ENCODE results near the gene NELFA. TPM values are rescaled to one million over a fixed set of nuclear protein-coding genes. Genes with fewer than 3 reads are reported as not detected.

The NELFA gene
- total RNA-seq, 2 donors from 2014 or later = 40.8 to 42.7 TPM

- Mint-ChIP-seq H3K36me3 (ENCODE audit: low read depth) (peaks cover 64% of the 10 kb centered on the region), H3K9me3 (peaks cover under 1% of the 10 kb centered on the region), H3K4me1 (peaks cover 13% of the 10 kb centered on the region), H3K4me3 (no peak overlapping the region), H3K27ac (no peak overlapping the region), H3K27me3 (no peaks in the 10 kb centered on the region)
- no peak for ATAC-seq (replicated peaks)
Measured at GRCh38 chr4:1992468-1993168, 16.2 kb downstream of the NELFA start.

- H3K36me3 Mint-ChIP-seq (ENCODE audit: low read depth) = peaks cover 58% of the 10 kb centered on the region
- no peak overlapping the region for H3K27ac Mint-ChIP-seq
- no peak overlapping the region for H3K4me3 Mint-ChIP-seq
- peaks cover 8% of the 10 kb centered on the region for H3K4me1 Mint-ChIP-seq
- H3K27me3 Mint-ChIP-seq = no peaks in the 10 kb centered on the region
- ATAC-seq (replicated peaks) = no peak
- H3K9me3 Mint-ChIP-seq = no peaks in the 10 kb centered on the region
Measured at GRCh38 chr4:1991596-1992434, 17.0 kb downstream of the NELFA start.

GRCh38 chr4:1991087-1991486 is 17.7 kb downstream of the NELFA start:
- peaks cover 6% of the 10 kb centered on the region for H3K4me1 Mint-ChIP-seq
- no peak overlapping the region for H3K4me3 Mint-ChIP-seq
- peaks cover 54% of the 10 kb centered on the region for H3K36me3 Mint-ChIP-seq (ENCODE audit: low read depth)
- no peak for ATAC-seq (replicated peaks)
- no peak overlapping the region for H3K27ac Mint-ChIP-seq
- no peaks in the 10 kb centered on the region for H3K9me3 Mint-ChIP-seq
- H3K27me3 Mint-ChIP-seq = no peaks in the 10 kb centered on the region

GRCh38 chr4:1990676-1991075 is 18.1 kb downstream of the NELFA start:
- H3K27ac Mint-ChIP-seq = no peak overlapping the region
- no peak overlapping the region for H3K4me3 Mint-ChIP-seq
- no peaks in the 10 kb centered on the region for H3K9me3 Mint-ChIP-seq
- no peak for ATAC-seq (replicated peaks)
- H3K4me1 Mint-ChIP-seq = peaks cover 2% of the 10 kb centered on the region
- H3K36me3 Mint-ChIP-seq (ENCODE audit: low read depth) = peaks cover 52% of the 10 kb centered on the region
- H3K27me3 Mint-ChIP-seq = no peaks in the 10 kb centered on the region

GRCh38 chr4:1990348-1990645 is 18.5 kb downstream of the NELFA start:
- Mint-ChIP-seq H3K4me3 (no peak overlapping the region), H3K4me1 (no peaks in the 10 kb centered on the region), H3K36me3 (ENCODE audit: low read depth) (peaks cover 48% of the 10 kb centered on the region), H3K9me3 (no peaks in the 10 kb centered on the region), H3K27ac (no peak overlapping the region), H3K27me3 (no peaks in the 10 kb centered on the region)
- ATAC-seq (replicated peaks) = no peak

GRCh38 chr4:1989533-1990347 is 19.0 kb downstream of the NELFA start:
- ATAC-seq (replicated peaks) = no peak
- Mint-ChIP-seq H3K4me1 (no peaks in the 10 kb centered on the region), H3K4me3 (no peak overlapping the region), H3K27me3 (no peaks in the 10 kb centered on the region), H3K36me3 (ENCODE audit: low read depth) (peaks cover 50% of the 10 kb centered on the region), H3K27ac (no peak overlapping the region), H3K9me3 (no peaks in the 10 kb centered on the region)

- no peak for ATAC-seq (replicated peaks)
- Mint-ChIP-seq H3K27ac (no peak overlapping the region), H3K4me3 (no peak overlapping the region), H3K9me3 (no peaks in the 10 kb centered on the region), H3K36me3 (ENCODE audit: low read depth) (peaks cover 63% of the 10 kb centered on the region), H3K27me3 (no peaks in the 10 kb centered on the region), H3K4me1 (no peaks in the 10 kb centered on the region)
Measured at GRCh38 chr4:1988327-1988724, 20.4 kb downstream of the NELFA start.

- no peaks in the 10 kb centered on the region for H3K4me1 Mint-ChIP-seq
- ATAC-seq (replicated peaks) = no peak
- H3K27me3 Mint-ChIP-seq = no peaks in the 10 kb centered on the region
- H3K27ac Mint-ChIP-seq = no peak overlapping the region
- no peak overlapping the region for H3K4me3 Mint-ChIP-seq
- H3K36me3 Mint-ChIP-seq (ENCODE audit: low read depth) = peaks cover 68% of the 10 kb centered on the region
- H3K9me3 Mint-ChIP-seq = no peaks in the 10 kb centered on the region
Measured at GRCh38 chr4:1987721-1988326, 20.9 kb downstream of the NELFA start.

GRCh38 chr4:1987296-1987695 is 21.5 kb downstream of the NELFA start:
- ATAC-seq (replicated peaks) = no peak
- Mint-ChIP-seq H3K4me3 (no peak overlapping the region), H3K27me3 (no peaks in the 10 kb centered on the region), H3K9me3 (no peaks in the 10 kb centered on the region), H3K27ac (no peak overlapping the region), H3K36me3 (ENCODE audit: low read depth) (peaks cover 74% of the 10 kb centered on the region), H3K4me1 (no peaks in the 10 kb centered on the region)

GRCh38 chr4:1986578-1987210 is 22.1 kb downstream of the NELFA start:
- no peak for ATAC-seq (replicated peaks)
- no peak overlapping the region for H3K4me3 Mint-ChIP-seq
- no peaks in the 10 kb centered on the region for H3K4me1 Mint-ChIP-seq
- no peaks in the 10 kb centered on the region for H3K9me3 Mint-ChIP-seq
- no peaks in the 10 kb centered on the region for H3K27me3 Mint-ChIP-seq
- no peak overlapping the region for H3K27ac Mint-ChIP-seq
- H3K36me3 Mint-ChIP-seq (ENCODE audit: low read depth) = peaks cover 80% of the 10 kb centered on the region

GRCh38 chr4:1985780-1986577 is 22.8 kb downstream of the NELFA start:
- Mint-ChIP-seq H3K36me3 (ENCODE audit: low read depth) (peaks cover 80% of the 10 kb centered on the region), H3K4me1 (no peaks in the 10 kb centered on the region), H3K27me3 (no peaks in the 10 kb centered on the region), H3K27ac (no peak overlapping the region), H3K9me3 (no peaks in the 10 kb centered on the region), H3K4me3 (no peak overlapping the region)
- no peak for ATAC-seq (replicated peaks)

GRCh38 chr4:1985294-1985693 is 23.5 kb downstream of the NELFA start:
- Mint-ChIP-seq H3K36me3 (ENCODE audit: low read depth) (peaks cover 80% of the 10 kb centered on the region), H3K27me3 (no peaks in the 10 kb centered on the region), H3K4me3 (no peak overlapping the region), H3K27ac (no peak overlapping the region), H3K9me3 (no peaks in the 10 kb centered on the region), H3K4me1 (no peaks in the 10 kb centered on the region)
- ATAC-seq (replicated peaks) = peak; percentile 12

- peaks cover 80% of the 10 kb centered on the region for H3K36me3 Mint-ChIP-seq (ENCODE audit: low read depth)
- H3K9me3 Mint-ChIP-seq = no peaks in the 10 kb centered on the region
- H3K4me3 Mint-ChIP-seq = no peak overlapping the region
- ATAC-seq (replicated peaks) = peak; percentile 5
- H3K4me1 Mint-ChIP-seq = no peaks in the 10 kb centered on the region
- H3K27ac Mint-ChIP-seq = peak overlapping the region; percentile 51
- no peaks in the 10 kb centered on the region for H3K27me3 Mint-ChIP-seq
Measured at GRCh38 chr4:1984406-1985191, 24.2 kb downstream of the NELFA start.
